CD4-positive, alpha-beta T cell treated with Interleukin-10 for 1 hour (primary cell): ENCODE measurements around the gene KCNG3.
A peak's percentile ranks its signal among the peaks of the same experiment; 100 is the strongest.

Experiments
- DNase-seq: peaks from one replicate; pipeline ENCODE4 v3.0.0-alpha.2; 2020

The KCNG3 gene

GRCh38 chr2:42493468-42494354 lies at the start of gene KCNG3:
Gene KCNG3, minus strand, starts transcription at chr2:42493982. Its CDS starts 481 bp downstream, at chr2:42493501.
- DNase-seq = peak; percentile 56

- DNase-seq = no peak
Observed at GRCh38 chr2:42542871-42543270, 49.1 kb upstream of the KCNG3 start.

- DNase-seq = no peak
Observed at GRCh38 chr2:42537493-42537892, 43.7 kb upstream of the KCNG3 start.

GRCh38 chr2:42532397-42532796 lies 38.6 kb upstream of the KCNG3 start:
- no peak for DNase-seq

- no peak for DNase-seq
Observed at GRCh38 chr2:42523341-42523740, 29.6 kb upstream of the KCNG3 start.

GRCh38 chr2:42522035-42522434 lies 28.3 kb upstream of the KCNG3 start:
- DNase-seq = no peak

GRCh38 chr2:42519624-42520023 lies 25.8 kb upstream of the KCNG3 start:
- DNase-seq = no peak

GRCh38 chr2:42516418-42516901 lies 22.7 kb upstream of the KCNG3 start:
- DNase-seq = no peak

- peak; percentile 26 for DNase-seq
Observed at GRCh38 chr2:42513252-42513918, 19.6 kb upstream of the KCNG3 start.

- DNase-seq = no peak
Observed at GRCh38 chr2:42510608-42511243, 16.9 kb upstream of the KCNG3 start.

- no peak for DNase-seq
Observed at GRCh38 chr2:42510191-42510590, 16.4 kb upstream of the KCNG3 start.

- no peak for DNase-seq
Observed at GRCh38 chr2:42504364-42505230, 10.8 kb upstream of the KCNG3 start.

GRCh38 chr2:42503291-42503690 lies 9.5 kb upstream of the KCNG3 start:
- no peak for DNase-seq

GRCh38 chr2:42498497-42498896 lies 4.7 kb upstream of the KCNG3 start:
- DNase-seq = no peak

- no peak for DNase-seq
Observed at GRCh38 chr2:42495611-42496010, 1.8 kb upstream of the KCNG3 start.

- DNase-seq = no peak
Observed at GRCh38 chr2:42495234-42495581, 1.4 kb upstream of the KCNG3 start.

GRCh38 chr2:42494355-42495233 lies 812 bp upstream of the KCNG3 start:
- peak; percentile 75 for DNase-seq

GRCh38 chr2:42492691-42493467 lies 903 bp downstream of the KCNG3 start:
- peak; percentile 11 for DNase-seq

GRCh38 chr2:42488297-42488696 lies 5.5 kb downstream of the KCNG3 start:
- DNase-seq = no peak

GRCh38 chr2:42486145-42486906 lies 7.5 kb downstream of the KCNG3 start:
- no peak for DNase-seq
